OCI-LY3 (cell line): ENCODE data around the gene ZFAND6.
"Not testable (repeated sequence)": the region's sequence is repeated elsewhere in the genome, so short reads cannot be mapped to it uniquely, and the experiment has no call there.

Source experiments
- H2AFZ ChIP-seq: fragments of 200-600, 300-600 bp; shearing (Covaris generic); 2 replicates; pipeline ENCODE4 v1.6.0; 2014; ENCODE audit warnings: antibody characterized with exemption, low read depth, low read length
- H3K27ac ChIP-seq: fragments of 200-600, 300-600 bp; sonication (generic); 2 replicates; pipeline ENCODE4 v1.5.1; 2014; ENCODE audit warnings: mild to moderate bottlenecking, low read length, moderate library complexity, mixed read lengths
- H3K27me3 ChIP-seq: fragments of 200-600, 300-600 bp; sonication (generic); 2 replicates; pipeline ENCODE4 v1.6.1; 2014; ENCODE audit warnings: low read depth, low read length, mixed read lengths
- H3K36me3 ChIP-seq: fragments of 200-600, 300-600 bp; sonication (generic); replicated peaks from 2 replicates; pipeline ENCODE3; 2014; ENCODE audit warnings: low read depth, low read length, mixed read lengths
- H3K4me1 ChIP-seq: fragments of 300-600, 200-600 bp; sonication (generic); 2 replicates; pipeline ENCODE4 v1.6.1; 2014; ENCODE audit warnings: low read length, mixed read lengths
- H3K4me2 ChIP-seq: fragments of 200-600, 300-600 bp; sonication (generic); 2 replicates; pipeline ENCODE4 v1.6.1; 2014; ENCODE audit warnings: low read length, mixed read lengths
- H3K4me3 ChIP-seq: fragments of 300-600, 200-600 bp; sonication (generic); 2 replicates; pipeline ENCODE4 v1.5.1; 2014; ENCODE audit warnings: antibody characterized with exemption, mild to moderate bottlenecking, low read length, moderate library complexity
- H3K79me2 ChIP-seq: fragments of 300-600, 200-600 bp; shearing (Covaris generic); 2 replicates; pipeline ENCODE4 v1.6.1; 2014; ENCODE audit warnings: mild to moderate bottlenecking, low read length, mixed read lengths
- H3K9ac ChIP-seq: fragments of 300-600, 200-600 bp; shearing (Covaris generic); 2 replicates; pipeline ENCODE4 v1.6.0; 2014; ENCODE audit warnings: mild to moderate bottlenecking, low read length, moderate library complexity
- H3K9me3 ChIP-seq: fragments of 200-600, 300-600 bp; shearing (Covaris generic); 2 replicates; pipeline ENCODE4 v1.6.1; 2014; ENCODE audit warnings: low read length, mixed read lengths; ENCODE audit not compliant: insufficient read depth
- H4K20me1 ChIP-seq: fragments of 200-600, 300-600 bp; sonication (generic); 2 replicates; pipeline ENCODE4 v1.6.1; 2016; ENCODE audit warnings: low read length, mixed read lengths; ENCODE audit not compliant: insufficient read depth
- CTCF ChIP-seq: fragments of 200-600, 300-600 bp; sonication (generic); IDR thresholded peaks from 2 replicates; pipeline ENCODE4 v1.5.1; 2014; ENCODE audit warnings: antibody characterized with exemption, low read length, low read depth
- EZH2phosphoT487 ChIP-seq: fragments of 200-600 bp; shearing (Covaris generic); IDR thresholded peaks from 2 replicates; pipeline ENCODE4 v1.6.1; 2018; ENCODE audit warnings: antibody characterized with exemption, mixed run types, low read depth

ZFAND6 gene

GRCh38 chr15:80155001-80155377 is 95.5 kb downstream of the ZFAND6 start:
- H3K4me1 ChIP-seq = peaks cover 30% of the 10 kb centered on the region
- H3K36me3 ChIP-seq = no peaks in the 10 kb centered on the region
- H3K27ac ChIP-seq = peak overlapping the region; percentile 27; the same call in 1 of the 2 replicates
- H3K4me2 ChIP-seq = peak overlapping the region; percentile 86
- H2AFZ ChIP-seq = no peak overlapping the region
- no peak for TF ChIP-seq CTCF
- no peak for TF ChIP-seq EZH2phosphoT487
- no peaks in the 10 kb centered on the region for H3K9me3 ChIP-seq
- H3K79me2 ChIP-seq = no peaks in the 10 kb centered on the region
- peak overlapping the region; percentile 66 for H3K4me3 ChIP-seq
- peak overlapping the region; percentile 36; the same call in 1 of the 2 replicates for H3K9ac ChIP-seq
- peaks cover 5% of the 10 kb centered on the region; the same call in 1 of the 2 replicates for H3K27me3 ChIP-seq
- no peaks in the 10 kb centered on the region for H4K20me1 ChIP-seq

- H3K36me3 ChIP-seq = not testable (repeated sequence)
Measured at GRCh38 chr15:80155378-80156175, 96.1 kb downstream of the ZFAND6 start.

GRCh38 chr15:80156176-80156720 is 96.8 kb downstream of the ZFAND6 start:
- Histone ChIP-seq H3K36me3 (no peaks in the 10 kb centered on the region), H3K4me1 (peaks cover 40% of the 10 kb centered on the region), H4K20me1 (no peaks in the 10 kb centered on the region), H3K27me3 (peaks cover 5% of the 10 kb centered on the region; the same call in 1 of the 2 replicates), H3K9ac (no peak overlapping the region), H3K27ac (no peak overlapping the region), H3K9me3 (no peaks in the 10 kb centered on the region), H3K79me2 (no peaks in the 10 kb centered on the region), H3K4me2 (peak overlapping the region; percentile 86), H2AFZ (no peak overlapping the region), H3K4me3 (no peak overlapping the region)
- no peak for TF ChIP-seq CTCF
- TF ChIP-seq EZH2phosphoT487 = no peak

More at GRCh38 chr15:80155378-80156175, 96.1 kb downstream of the ZFAND6 start:
- H3K4me3 ChIP-seq = peak overlapping the region; percentile 66
- not testable (repeated sequence) for H3K9me3 ChIP-seq, H3K79me2 ChIP-seq, H3K27me3 ChIP-seq, H2AFZ ChIP-seq, H4K20me1 ChIP-seq
- peak overlapping the region; percentile 86 for H3K4me2 ChIP-seq
- H3K4me1 ChIP-seq = peaks cover 35% of the 10 kb centered on the region
- H3K9ac ChIP-seq = peak overlapping the region; percentile 36; the same call in 1 of the 2 replicates
- peak overlapping the region; percentile 27; the same call in 1 of the 2 replicates for H3K27ac ChIP-seq

- Histone ChIP-seq H3K4me1 (peaks cover 40% of the 10 kb centered on the region), H4K20me1 (no peaks in the 10 kb centered on the region), H3K79me2 (no peaks in the 10 kb centered on the region), H2AFZ (no peak overlapping the region), H3K36me3 (no peaks in the 10 kb centered on the region), H3K9ac (no peak overlapping the region), H3K27ac (no peak overlapping the region), H3K4me3 (no peak overlapping the region), H3K4me2 (no peak overlapping the region), H3K9me3 (no peaks in the 10 kb centered on the region), H3K27me3 (peaks cover 5% of the 10 kb centered on the region; the same call in 1 of the 2 replicates)
- TF ChIP-seq EZH2phosphoT487 (no peak), CTCF (no peak)
Measured at GRCh38 chr15:80157215-80157614, 97.7 kb downstream of the ZFAND6 start.
